ENCODE results near the gene FUT2.
"Not testable (repeated sequence)": the region's sequence is repeated elsewhere in the genome, so short reads cannot be mapped to it uniquely, and the experiment has no call there.

- TF ChIP-seq EZH2phosphoT487 (IDR thresholded peaks at IDR 0.05; ENCODE audit: insufficient read depth, low read depth); EZH2 (IDR thresholded peaks at IDR 0.05; ENCODE audit: insufficient read depth, poor library complexity, severe bottlenecking): not testable (repeated sequence)
Measured at GRCh38 chr19:48657828-48658227, 37.9 kb upstream of the FUT2 start.
